GM18526 (cell line): ENCODE results near the gene SRD5A1.

Experiments used
- POLR2A ChIP-seq: IDR thresholded peaks from 3 replicates; pipeline ENCODE4 v1.6.1; 2011; ENCODE audit not compliant: insufficient read length; ENCODE audit errors: extremely low read depth

SRD5A1 gene

GRCh38 chr5:6598351-6598900 lies 34.8 kb upstream of the SRD5A1 start:
- no peak for TF ChIP-seq POLR2A

- TF ChIP-seq POLR2A = no peak
Measured at GRCh38 chr5:6599739-6600138, 33.5 kb upstream of the SRD5A1 start.

GRCh38 chr5:6601271-6601670 lies 32.0 kb upstream of the SRD5A1 start:
- no peak for TF ChIP-seq POLR2A

GRCh38 chr5:6601816-6602215 lies 31.4 kb upstream of the SRD5A1 start:
- TF ChIP-seq POLR2A = no peak

GRCh38 chr5:6602441-6602840 lies 30.8 kb upstream of the SRD5A1 start:
- TF ChIP-seq POLR2A = no peak

- TF ChIP-seq POLR2A = no peak
Measured at GRCh38 chr5:6603643-6604042, 29.6 kb upstream of the SRD5A1 start.

GRCh38 chr5:6604341-6604740 lies 28.9 kb upstream of the SRD5A1 start:
- no peak for TF ChIP-seq POLR2A

- no peak for TF ChIP-seq POLR2A
Measured at GRCh38 chr5:6604946-6605345, 28.3 kb upstream of the SRD5A1 start.

GRCh38 chr5:6606884-6607558 lies 26.2 kb upstream of the SRD5A1 start:
- no peak for TF ChIP-seq POLR2A

- TF ChIP-seq POLR2A = no peak
Measured at GRCh38 chr5:6607559-6607936, 25.7 kb upstream of the SRD5A1 start.

GRCh38 chr5:6608016-6608415 lies 25.2 kb upstream of the SRD5A1 start:
- no peak for TF ChIP-seq POLR2A

- TF ChIP-seq POLR2A = no peak
Measured at GRCh38 chr5:6611334-6612256, 21.6 kb upstream of the SRD5A1 start.

GRCh38 chr5:6615034-6615815 lies 18.0 kb upstream of the SRD5A1 start:
- no peak for TF ChIP-seq POLR2A

- TF ChIP-seq POLR2A = no peak
Measured at GRCh38 chr5:6616632-6617031, 16.6 kb upstream of the SRD5A1 start.

GRCh38 chr5:6623228-6623627 lies 10.0 kb upstream of the SRD5A1 start:
- no peak for TF ChIP-seq POLR2A
